Measurements from ENCODE around the gene GSK3A.

The GSK3A gene

DNA sequence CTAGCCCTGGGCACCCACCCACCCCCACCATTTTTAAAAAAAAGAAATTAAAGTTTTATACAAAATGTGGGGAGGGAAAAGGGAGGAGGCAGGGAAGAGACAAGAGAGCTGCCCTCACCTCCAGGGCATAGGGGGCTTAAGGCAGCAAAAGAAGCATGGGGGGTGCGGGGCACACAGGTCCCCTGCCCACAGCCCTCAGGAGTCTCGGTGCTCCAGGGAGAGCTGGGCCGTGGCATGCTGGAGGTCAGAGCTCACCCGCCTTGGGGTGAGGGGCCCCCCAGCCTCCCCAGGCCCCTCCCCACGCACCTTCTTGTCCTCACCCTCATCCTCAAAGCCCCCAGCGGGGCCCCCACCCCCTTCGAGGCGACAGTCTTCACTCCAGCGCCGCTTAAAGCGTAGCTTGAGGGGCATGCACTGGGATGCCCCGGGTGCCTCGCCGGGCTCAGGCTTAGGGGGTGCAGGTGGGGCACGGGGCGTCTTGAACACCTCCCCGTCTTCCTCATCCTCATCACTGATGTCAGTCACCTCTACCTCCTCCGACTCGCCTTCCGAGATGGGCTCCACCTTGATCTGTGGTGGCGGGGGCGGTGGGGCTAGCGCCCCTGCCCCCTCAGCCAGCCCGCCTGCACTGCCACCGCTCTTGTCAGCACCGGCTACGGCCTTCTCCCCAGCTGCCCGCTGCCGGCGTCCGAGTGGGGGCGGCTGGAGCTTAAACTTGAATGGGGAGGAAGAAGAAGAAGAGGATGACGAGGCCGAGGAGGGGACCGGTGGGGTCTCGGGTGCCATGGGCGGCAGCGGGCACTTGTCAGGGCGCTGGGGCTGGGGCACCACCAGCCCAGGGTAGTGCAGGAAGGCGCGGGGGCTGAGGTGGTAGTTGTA, 6.1 kb upstream of the GSK3A start:
- in situ Hi-C loops (cut with HindIII; ENCODE audit: low pct_ligation_motif_present, low sequenced_read_pairs): no loop called here
- H3K27me3 ChIP-seq (replicated peaks): no peaks in the 10 kb centered on the region
- peaks cover 22% of the 10 kb centered on the region for H3K36me3 ChIP-seq (replicated peaks)
- DNase-seq: no peak
- H3K27ac ChIP-seq: no peak overlapping the region
- H3K4me3 ChIP-seq (ENCODE audit: low read depth, low read length): no peak overlapping the region
- TF ChIP-seq CTCF (IDR thresholded peaks at IDR 0.05; ENCODE audit: low read depth, low read length, missing control alignments): no peak

DNA sequence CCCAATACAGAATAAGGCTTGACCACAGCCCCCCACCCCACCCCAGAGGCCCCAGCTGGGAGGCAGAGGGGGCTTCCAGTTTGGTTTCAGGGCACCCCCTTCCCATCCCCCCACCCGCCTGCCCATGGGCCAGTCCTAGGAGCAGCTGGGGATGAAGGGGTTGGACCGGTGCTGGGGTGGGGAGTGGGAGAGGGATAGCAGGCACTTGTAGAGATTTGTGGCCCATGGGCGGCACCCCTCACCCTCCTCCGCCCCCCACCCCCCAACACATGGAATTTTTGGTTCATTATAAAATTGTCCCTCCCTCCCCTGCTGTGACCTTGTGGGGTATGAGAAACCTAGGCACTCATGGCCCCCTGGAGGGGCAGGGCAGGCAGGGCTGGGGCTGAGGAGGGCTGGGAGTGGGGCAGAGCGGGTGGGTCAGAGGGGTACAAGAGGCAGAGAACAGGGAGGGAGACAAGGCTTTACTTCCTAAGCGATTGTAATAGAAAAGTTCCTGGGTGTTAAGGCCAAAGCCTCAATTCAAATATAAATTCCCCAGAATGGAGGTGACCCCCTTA, 5.3 kb upstream of the GSK3A start:
- Histone ChIP-seq H3K4me3 (ENCODE audit: low read depth, low read length) (no peak overlapping the region), H3K27me3 (replicated peaks) (no peaks in the 10 kb centered on the region), H3K36me3 (replicated peaks) (peaks cover 22% of the 10 kb centered on the region), H3K27ac (no peak overlapping the region)
- DNase-seq: no peak
- no peak for TF ChIP-seq CTCF (IDR thresholded peaks at IDR 0.05; ENCODE audit: low read depth, low read length, missing control alignments)
- in situ Hi-C loops (cut with HindIII; ENCODE audit: low pct_ligation_motif_present, low sequenced_read_pairs): no loop called here

DNA sequence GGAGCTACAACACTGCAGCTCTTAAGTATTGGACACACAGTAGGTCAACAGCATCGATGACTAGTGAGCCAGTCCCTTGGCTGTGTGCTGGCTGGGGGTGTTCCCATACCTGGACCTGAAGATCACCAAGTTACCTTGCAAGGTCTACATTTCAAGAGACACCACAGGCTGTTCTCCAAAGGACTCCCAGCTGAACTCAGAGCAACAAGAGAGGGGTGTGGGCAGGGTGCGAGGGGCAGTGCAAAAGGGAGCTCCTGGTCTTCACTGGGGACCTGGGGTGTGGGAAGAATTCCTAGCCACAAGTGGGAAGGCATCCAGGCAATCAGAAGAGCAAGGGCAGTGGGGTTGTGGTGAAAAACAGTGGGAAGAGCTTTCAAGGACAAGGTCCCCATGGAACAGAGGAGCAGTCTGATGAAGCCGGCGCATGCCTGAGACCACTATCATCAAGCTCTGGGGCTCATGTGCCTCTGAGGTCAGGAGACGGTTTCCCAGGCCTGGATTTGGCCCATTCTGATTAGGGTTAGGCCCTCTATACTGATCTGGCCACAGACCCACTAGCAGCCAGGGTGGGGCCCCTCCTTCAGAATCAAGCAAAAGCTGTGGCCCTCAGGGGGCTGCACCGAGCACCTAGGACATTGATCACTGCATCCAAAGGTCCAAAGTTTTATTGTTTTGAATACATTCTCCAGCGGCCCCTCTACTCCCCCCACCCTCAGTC, 4.7 kb upstream of the GSK3A start:
- no peaks in the 10 kb centered on the region for H3K27me3 ChIP-seq (replicated peaks)
- no peak overlapping the region for H3K27ac ChIP-seq
- in situ Hi-C loops (cut with HindIII; ENCODE audit: low pct_ligation_motif_present, low sequenced_read_pairs): no loop called here
- no peak overlapping the region for H3K4me3 ChIP-seq (ENCODE audit: low read depth, low read length)
- no peak for TF ChIP-seq CTCF (IDR thresholded peaks at IDR 0.05; ENCODE audit: low read depth, low read length, missing control alignments)
- no peak for DNase-seq
- peaks cover 22% of the 10 kb centered on the region for H3K36me3 ChIP-seq (replicated peaks)

- in situ Hi-C loops (cut with HindIII; ENCODE audit: low pct_ligation_motif_present, low sequenced_read_pairs): no loop called here
- no peak overlapping the region for H3K4me3 ChIP-seq (ENCODE audit: low read depth, low read length)
- DNase-seq: peak; percentile 77
- no peak overlapping the region for H3K27ac ChIP-seq
- peak; percentile 89 for TF ChIP-seq CTCF (IDR thresholded peaks at IDR 0.05; ENCODE audit: low read depth, low read length, missing control alignments)
- H3K27me3 ChIP-seq (replicated peaks): no peaks in the 10 kb centered on the region
- H3K36me3 ChIP-seq (replicated peaks): peaks cover 22% of the 10 kb centered on the region
Observed at GRCh38 chr19:42246143-42246921, 3.9 kb upstream of the GSK3A start.

DNA sequence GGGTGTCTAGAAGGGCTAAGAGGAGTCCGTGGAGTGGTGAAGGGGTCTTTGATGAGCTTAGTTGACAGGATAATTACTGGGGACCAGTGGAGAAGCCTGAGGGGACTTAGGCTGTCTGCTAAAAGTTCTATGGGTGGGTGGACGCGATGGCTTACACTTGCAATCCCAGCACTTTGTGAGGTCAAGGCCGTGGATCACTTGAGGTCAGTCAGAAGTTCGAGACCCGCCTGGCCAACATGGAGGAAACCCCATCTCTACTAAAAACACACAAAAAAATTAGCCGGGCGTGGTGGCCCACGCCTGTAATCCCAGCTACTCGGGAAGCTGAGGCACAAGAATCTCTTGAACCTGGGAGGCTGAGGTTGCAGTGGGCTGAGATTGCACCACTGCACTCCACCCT, 2.8 kb upstream of the GSK3A start:
- no peak overlapping the region for H3K4me3 ChIP-seq (ENCODE audit: low read depth, low read length)
- TF ChIP-seq CTCF (IDR thresholded peaks at IDR 0.05; ENCODE audit: low read depth, low read length, missing control alignments): no peak
- in situ Hi-C loops (cut with HindIII; ENCODE audit: low pct_ligation_motif_present, low sequenced_read_pairs): no loop called here
- peaks cover 20% of the 10 kb centered on the region for H3K36me3 ChIP-seq (replicated peaks)
- peak overlapping the region; percentile 60 for H3K27ac ChIP-seq
- no peaks in the 10 kb centered on the region for H3K27me3 ChIP-seq (replicated peaks)
- no peak for DNase-seq

All from brain microvascular endothelial cell (primary cell).